GM12878 (cell line): ENCODE results near the gene SLC39A11. TPM values are rescaled to one million over a fixed set of nuclear protein-coding genes. Genes with fewer than 3 reads are reported as not detected.

Experiments used
- CEBPB ChIP-seq, 2 experiments: fragments of 150-350 bp in 1 of 2; IDR thresholded peaks; 2 replicates each; pipeline ENCODE4 v1.6.1; 2012 to 2014; ENCODE audit warnings: low read depth in 2 of 2, low read length in 2 of 2, borderline replicate concordance in 1 of 2, inconsistent platforms in 1 of 2
- CHD2 ChIP-seq: IDR thresholded peaks from 2 replicates; pipeline ENCODE4 v1.6.1; 2011; ENCODE audit warnings: low read depth, low read length, improper control_type of control experiment, borderline replicate concordance
- CUX1 ChIP-seq: IDR thresholded peaks from 2 replicates; pipeline ENCODE4 v1.6.1; 2012; ENCODE audit warnings: improper control_type of control experiment, low read depth, low read length; ENCODE audit not compliant: insufficient replicate concordance
- EZH2 ChIP-seq: IDR thresholded peaks from 2 replicates; pipeline ENCODE4 v1.6.1; 2012; ENCODE audit warnings: low read depth, mild to moderate bottlenecking, control low read depth, inconsistent platforms, low read length, borderline replicate concordance; ENCODE audit not compliant: control insufficient read depth
- HDAC2 ChIP-seq: fragments of 200-600 bp; sonication (generic); IDR thresholded peaks from 2 replicates; pipeline ENCODE4 v1.6.1; 2017
- NBN ChIP-seq: fragments of 450-650 bp; IDR thresholded peaks from 2 replicates; pipeline ENCODE4 v1.6.1; 2016
- POLR2A ChIP-seq: IDR thresholded peaks from 2 replicates; pipeline ENCODE4 v1.6.1; 2011; ENCODE audit warnings: low read depth, mild to moderate bottlenecking, low read length
- RELA ChIP-seq: fragments of 450-650 bp; IDR thresholded peaks from 2 replicates; pipeline ENCODE4 v1.8.0; 2014; ENCODE audit warnings: borderline replicate concordance; ENCODE audit not compliant: partially characterized antibody
- RUNX3 ChIP-seq: IDR thresholded peaks from 2 replicates; pipeline ENCODE4 v1.6.1; 2012; ENCODE audit warnings: low read length, inconsistent platforms
- SP1 ChIP-seq: IDR thresholded peaks from one replicate; pipeline ENCODE4 v1.6.1; 2011; ENCODE audit warnings: low read depth, low read length
- TARDBP ChIP-seq: IDR thresholded peaks from 2 replicates; pipeline ENCODE4 v1.6.1; 2016; ENCODE audit warnings: borderline replicate concordance
- TCF3 ChIP-seq: IDR thresholded peaks from 2 replicates; pipeline ENCODE4 v1.6.1; 2012; ENCODE audit warnings: low read depth, mild to moderate bottlenecking, low read length, borderline replicate concordance; ENCODE audit not compliant: insufficient read depth
- polyA plus RNA-seq, 11 experiments: library from polyadenylated mRNA; depleted of rRNA in 4 of 11; unstranded in 6 of 11; stranded (reverse) in 5 of 11; fragments of >200 nt; fragmentation: Nextera tagmentation in 4 of 11; fragmentation: Illumina TruSeq in 1 of 11; extraction: Ambion mirVana in 4 of 11; extraction: Trizol in 1 of 11; gene quantifications; 1 replicate in 1 of 11; 2 replicates in 10 of 11; pipeline versions ENCODE4 v1.2.1 to v1.2.3, GENCODE V29; 2011 to 2016; ENCODE audit warnings: inconsistent platforms in 2 of 11, missing spikeins in 2 of 11, low read depth in 1 of 11
- total RNA-seq, 4 experiments: library from RNA; depleted of rRNA in 3 of 4; stranded (reverse); fragments of >200 nt in 3 of 4; fragmentation: Illumina TruSeq in 1 of 4; extraction: Trizol in 1 of 4; gene quantifications; 2 replicates each; pipeline versions ENCODE4 v1.2.1 to v1.2.3, GENCODE V29; 2013 to 2021

Gene SLC39A11
- total and polyA plus RNA-seq, 10 of the 15 experiments (the other 5 are each of a cell fraction or from before 2014, with no cell fraction given): 8.6 to 23.8 (median 14.0) TPM

GRCh38 chr17:73071066-73071999 is 21.2 kb downstream of the SLC39A11 start (continued):
- TF ChIP-seq CUX1 (no peak), RELA (no peak), POLR2A (no peak), SP1 (no peak), EZH2 (no peak), NBN (no peak), TCF3 (no peak), HDAC2 (no peak), CHD2 (no peak), TARDBP (no peak), CEBPB (IDR thresholded peaks at IDR 0.05; ENCODE audit: borderline replicate concordance in 1 of 2, low read depth in 2 of 2, low read length in 2 of 2) (no peak), RUNX3 (no peak)
- TF ChIP-seq, all 136 proteins: peak for 0
